Smooth muscle cell (in vitro differentiated cells): ENCODE data around the gene KIZ. TPM values are rescaled to one million over a fixed set of nuclear protein-coding genes. Genes with fewer than 3 reads are reported as not detected.

Source experiments
- DNase-seq: peaks from one replicate; lab custom pipeline; 2025; ENCODE audit not compliant: unreplicated experiment; lab: John Stamatoyannopoulos, UW
- H2AFZ ChIP-seq: fragments of 200-600 bp; sonication (generic); 2 replicates; pipeline ENCODE4 v1.6.0; 2016; ENCODE audit warnings: antibody characterized with exemption, low read depth, mild to moderate bottlenecking
- H3F3A ChIP-seq: fragments of 200-600 bp; sonication (generic); 2 replicates; pipeline ENCODE4 v1.6.0; 2017; ENCODE audit warnings: antibody characterized with exemption, low read depth
- H3K27ac ChIP-seq: fragments of 200-600 bp; sonication (generic); 2 replicates; pipeline ENCODE4 v1.5.1; 2016; ENCODE audit warnings: low read depth, mild to moderate bottlenecking
- H3K27me3 ChIP-seq: fragments of 200-600 bp; sonication (generic); 2 replicates; pipeline ENCODE4 v1.6.1; 2016; ENCODE audit warnings: low read depth, mild to moderate bottlenecking
- H3K36me3 ChIP-seq: fragments of 200-600 bp; sonication (generic); 2 replicates; pipeline ENCODE4 v1.5.1; 2016; ENCODE audit warnings: low read depth
- H3K4me1 ChIP-seq: fragments of 200-600 bp; sonication (generic); 2 replicates; pipeline ENCODE4 v1.5.1; 2016; ENCODE audit warnings: low read depth
- H3K4me2 ChIP-seq: fragments of 200-600 bp; sonication (generic); 2 replicates; pipeline ENCODE4 v1.6.0; 2016; ENCODE audit warnings: mild to moderate bottlenecking
- H3K4me3 ChIP-seq: fragments of 200-600 bp; sonication (generic); 2 replicates; pipeline ENCODE4 v1.5.1; 2016; ENCODE audit warnings: mild to moderate bottlenecking
- H3K79me2 ChIP-seq: fragments of 200-600 bp; sonication (generic); 2 replicates; pipeline ENCODE4 v1.6.0; 2016; ENCODE audit warnings: low read depth, mild to moderate bottlenecking
- H3K9ac ChIP-seq: fragments of 200-600 bp; sonication (generic); 2 replicates; pipeline ENCODE4 v1.6.0; 2016; ENCODE audit warnings: low read depth
- H3K9me3 ChIP-seq: fragments of 200-600 bp; sonication (generic); replicated peaks from 2 replicates; pipeline ENCODE4 v1.5.1; 2016; ENCODE audit warnings: low read depth
- H4K20me1 ChIP-seq: fragments of 200-600 bp; sonication (generic); 2 replicates; pipeline ENCODE4 v1.6.0; 2016; ENCODE audit warnings: low read depth
- WGBS: methylation state at CpG from one replicate; pipeline ENCODE4 v1.1.7; 2016; ENCODE audit warnings: low lambda C conversion rate; 5-methylcytosine and 5-hydroxymethylcytosine counted together
- polyA plus RNA-seq: library from polyadenylated mRNA; unstranded; fragments of >200 nt; fragmentation: Nextera tagmentation; extraction: Ambion mirVana; gene quantifications from 2 replicates; pipeline ENCODE4 v1.2.1, GENCODE V29; 2016
- total RNA-seq: library from RNA; depleted of rRNA; stranded (reverse); fragments of >200 nt; gene quantifications from 2 replicates; pipeline ENCODE4 v1.2.3, GENCODE V29; 2014
- TF ChIP-seq, protein P1 (sequence below): fragments of 200-600 bp; sonication (generic); IDR thresholded peaks from 2 replicates; pipeline ENCODE4 v1.5.1; 2017; ENCODE audit warnings: borderline replicate concordance, mild to moderate bottlenecking, antibody characterized with exemption; ENCODE audit not compliant: insufficient read depth, poor library complexity, severe bottlenecking

Gene KIZ
- total and polyA plus RNA-seq, 2 experiments from 2014 or later = 19.2 to 20.9 TPM

DNA sequence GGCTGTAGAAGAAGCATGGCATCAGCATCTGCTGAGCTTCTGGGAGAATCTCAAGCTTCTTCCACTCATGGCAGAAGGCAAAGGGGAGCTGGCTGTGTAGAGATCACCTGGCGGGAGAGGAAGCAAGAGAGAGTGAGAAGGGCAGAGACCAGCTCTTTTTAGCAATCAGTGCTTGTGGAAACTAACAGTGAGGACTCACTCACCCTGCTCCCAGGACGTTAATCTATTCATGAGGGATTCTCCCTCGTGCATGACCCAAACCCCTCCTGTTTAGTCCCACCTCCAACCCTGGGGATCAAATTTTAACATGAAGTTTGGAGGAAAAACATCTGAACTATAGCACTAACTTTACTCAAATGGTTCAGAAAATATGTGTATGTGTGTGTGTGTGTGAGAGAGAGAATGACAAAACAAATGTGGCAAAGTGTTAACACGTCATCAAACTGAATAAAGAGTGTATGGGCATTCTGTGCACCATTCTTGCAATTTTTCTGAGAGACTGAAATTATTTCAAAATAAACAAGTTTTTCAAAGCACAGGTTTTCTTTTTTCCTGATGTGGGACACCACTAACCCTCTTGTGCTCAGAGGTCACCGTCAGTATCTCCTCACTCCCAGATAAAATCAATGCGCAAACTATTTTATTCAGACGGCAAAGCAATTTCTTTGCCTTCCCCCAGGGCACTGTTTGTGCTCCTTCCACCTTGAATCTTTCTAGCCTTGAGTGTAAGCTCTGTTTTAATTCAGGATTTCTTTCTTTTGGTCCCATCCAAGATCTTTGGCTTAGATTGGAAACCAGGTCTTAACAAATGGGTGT lies 154.0 kb downstream of the KIZ start:
- WGBS = 59% methylated on average over 7 of the region's 7 CpGs

DNA sequence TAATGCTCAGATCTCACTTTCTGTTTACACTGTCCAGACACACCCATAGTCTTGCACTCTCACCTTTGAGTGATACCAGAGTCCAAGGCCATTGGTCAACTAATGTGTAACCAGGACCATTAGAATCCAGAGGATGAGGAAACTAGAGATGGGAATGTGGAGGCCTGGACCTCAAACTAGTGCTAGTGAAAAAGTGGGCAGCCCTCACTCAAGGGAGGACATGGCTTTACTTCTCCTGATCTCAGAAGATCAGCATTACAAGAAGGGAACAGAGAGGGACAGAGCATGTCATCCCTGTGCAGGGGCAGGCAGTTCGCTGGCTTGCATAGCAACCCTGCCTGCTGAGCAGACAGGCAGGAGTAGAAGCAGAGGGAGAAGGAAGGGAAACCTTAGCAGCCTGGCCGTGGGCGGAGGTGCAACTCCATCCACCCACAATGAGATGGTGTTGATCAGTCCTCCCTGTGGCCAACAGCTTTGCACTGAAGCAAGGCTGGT lies 154.7 kb downstream of the KIZ start:
- TF ChIP-seq, protein P1, sequence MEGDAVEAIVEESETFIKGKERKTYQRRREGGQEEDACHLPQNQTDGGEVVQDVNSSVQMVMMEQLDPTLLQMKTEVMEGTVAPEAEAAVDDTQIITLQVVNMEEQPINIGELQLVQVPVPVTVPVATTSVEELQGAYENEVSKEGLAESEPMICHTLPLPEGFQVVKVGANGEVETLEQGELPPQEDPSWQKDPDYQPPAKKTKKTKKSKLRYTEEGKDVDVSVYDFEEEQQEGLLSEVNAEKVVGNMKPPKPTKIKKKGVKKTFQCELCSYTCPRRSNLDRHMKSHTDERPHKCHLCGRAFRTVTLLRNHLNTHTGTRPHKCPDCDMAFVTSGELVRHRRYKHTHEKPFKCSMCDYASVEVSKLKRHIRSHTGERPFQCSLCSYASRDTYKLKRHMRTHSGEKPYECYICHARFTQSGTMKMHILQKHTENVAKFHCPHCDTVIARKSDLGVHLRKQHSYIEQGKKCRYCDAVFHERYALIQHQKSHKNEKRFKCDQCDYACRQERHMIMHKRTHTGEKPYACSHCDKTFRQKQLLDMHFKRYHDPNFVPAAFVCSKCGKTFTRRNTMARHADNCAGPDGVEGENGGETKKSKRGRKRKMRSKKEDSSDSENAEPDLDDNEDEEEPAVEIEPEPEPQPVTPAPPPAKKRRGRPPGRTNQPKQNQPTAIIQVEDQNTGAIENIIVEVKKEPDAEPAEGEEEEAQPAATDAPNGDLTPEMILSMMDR = no peak
- Histone ChIP-seq H3K4me1 (no peaks in the 10 kb centered on the region), H3K9ac (no peak overlapping the region), H3K9me3 (no peaks in the 10 kb centered on the region), H3K27me3 (peaks cover 27% of the 10 kb centered on the region), H3K79me2 (no peaks in the 10 kb centered on the region), H4K20me1 (no peaks in the 10 kb centered on the region), H3K4me3 (no peak overlapping the region), H3K4me2 (no peak overlapping the region), H3F3A (no peaks in the 10 kb centered on the region), H3K27ac (no peak overlapping the region), H2AFZ (no peak overlapping the region), H3K36me3 (no peaks in the 10 kb centered on the region)
- no peak for DNase-seq
- WGBS = 82% methylated on average over 3 of the region's 3 CpGs

More for the DNA sequence above, 154.0 kb downstream of the KIZ start:
- no peak overlapping the region for H3K4me3 ChIP-seq
- TF ChIP-seq, protein P1 = no peak
- H2AFZ ChIP-seq = no peak overlapping the region
- no peaks in the 10 kb centered on the region for H3K79me2 ChIP-seq
- no peaks in the 10 kb centered on the region for H3K9me3 ChIP-seq
- H4K20me1 ChIP-seq = no peaks in the 10 kb centered on the region
- H3K36me3 ChIP-seq = no peaks in the 10 kb centered on the region
- peaks cover 27% of the 10 kb centered on the region for H3K27me3 ChIP-seq
- H3K9ac ChIP-seq = no peak overlapping the region
- no peaks in the 10 kb centered on the region for H3F3A ChIP-seq
- H3K4me1 ChIP-seq = no peaks in the 10 kb centered on the region
- no peak overlapping the region for H3K27ac ChIP-seq
- H3K4me2 ChIP-seq = no peak overlapping the region
- DNase-seq = no peak

DNA sequence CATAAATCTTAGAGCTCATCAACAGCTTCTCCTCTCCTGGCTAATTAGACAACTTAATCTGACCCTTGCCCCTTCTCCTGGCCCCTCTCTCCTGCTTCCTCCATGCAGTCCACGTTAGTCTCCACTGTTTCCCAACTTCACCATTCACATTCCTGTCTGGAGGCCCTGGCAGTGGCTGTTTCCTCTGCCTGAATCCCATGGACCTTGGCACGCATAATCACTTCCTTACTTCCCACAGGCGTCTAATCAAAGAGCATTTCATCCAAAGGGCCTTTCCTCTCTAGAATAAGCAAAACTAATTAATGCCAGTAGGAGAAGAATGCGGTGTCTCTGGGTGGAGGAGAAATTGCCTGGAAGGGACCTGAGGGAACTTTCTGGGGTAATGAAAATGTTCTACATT lies 160.9 kb downstream of the KIZ start:
- Histone ChIP-seq H3K4me2 (no peak overlapping the region), H3K27me3 (no peaks in the 10 kb centered on the region), H3K4me3 (no peak overlapping the region), H3K79me2 (no peaks in the 10 kb centered on the region), H4K20me1 (no peaks in the 10 kb centered on the region), H3K36me3 (no peaks in the 10 kb centered on the region), H3K9me3 (no peaks in the 10 kb centered on the region), H3K27ac (no peak overlapping the region), H2AFZ (no peak overlapping the region), H3K9ac (no peak overlapping the region), H3K4me1 (no peaks in the 10 kb centered on the region), H3F3A (no peaks in the 10 kb centered on the region)
- TF ChIP-seq, protein P1 = no peak
- no peak for DNase-seq
- 82% methylated on average over 4 of the region's 4 CpGs for WGBS
